NCI-H774 (cell line): ENCODE results near the gene PIK3C2G.
A peak's percentile ranks its signal among the peaks of the same experiment; 100 is the strongest.

Experiments
- DNase-seq: peaks from one replicate; lab custom pipeline; 2025; lab: John Stamatoyannopoulos, UW

PIK3C2G gene

DNA sequence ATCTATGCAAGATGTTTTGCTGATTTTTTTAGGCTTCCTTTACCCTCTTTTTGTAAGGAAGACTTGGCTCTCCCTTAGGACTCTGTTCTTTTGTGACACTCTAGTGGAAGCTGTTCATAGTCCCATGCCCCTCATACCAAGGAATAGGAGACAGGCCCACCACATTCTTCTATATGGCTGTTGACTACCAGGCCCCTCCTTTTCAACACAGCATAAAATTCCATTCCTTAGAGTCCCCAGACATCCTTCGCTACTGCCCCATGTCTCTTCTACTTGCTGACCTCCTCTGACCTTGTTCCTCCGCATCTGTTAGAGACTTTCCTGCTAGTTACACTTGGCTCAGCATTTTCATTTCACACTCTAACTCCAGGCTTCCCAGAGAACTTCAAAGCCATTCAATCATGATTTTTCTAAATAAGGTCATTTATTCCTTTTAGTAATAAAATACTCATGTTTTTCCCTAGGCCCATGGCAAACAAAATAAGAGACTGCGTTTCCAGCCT lies 9.7 kb downstream of the PIK3C2G start:
- no peak for DNase-seq

DNA sequence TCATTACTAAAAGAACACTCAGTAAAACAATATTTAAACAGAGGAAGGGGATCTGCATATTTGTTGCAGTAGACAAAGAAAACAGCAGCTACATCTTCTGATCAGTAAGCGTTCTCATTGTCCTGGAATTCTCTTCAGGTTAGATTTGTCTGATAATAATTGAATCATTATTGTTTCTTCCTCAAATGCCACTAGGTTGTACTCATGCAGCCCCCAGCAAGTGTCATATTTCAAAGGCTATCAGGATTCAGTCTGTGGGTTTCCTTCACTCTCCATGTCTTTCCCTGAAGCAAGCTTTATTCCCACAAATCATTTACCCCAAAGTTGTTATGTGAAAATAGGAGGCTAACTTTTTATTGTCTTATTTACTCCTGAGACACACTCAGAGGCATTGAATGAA lies 14.7 kb downstream of the PIK3C2G start:
- no peak for DNase-seq

DNA sequence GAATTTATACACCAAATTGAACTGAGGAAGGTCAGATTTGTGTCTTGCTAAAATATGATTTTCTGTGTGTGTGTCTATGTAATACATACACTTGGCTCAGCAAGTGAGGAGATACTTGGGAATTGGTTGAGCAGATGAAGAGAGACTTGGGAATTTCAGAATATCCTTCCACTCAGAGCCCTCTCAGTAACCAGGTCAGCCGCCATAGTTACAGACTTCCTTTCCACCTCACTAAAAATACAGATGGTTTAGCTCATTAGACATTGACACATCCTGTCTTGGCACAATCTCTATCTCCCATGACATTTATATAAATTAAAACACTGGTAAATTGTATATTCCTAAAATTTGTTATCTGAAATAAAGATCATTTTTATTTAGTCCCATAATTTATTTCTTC lies 15.9 kb downstream of the PIK3C2G start:
- DNase-seq: no peak

DNA sequence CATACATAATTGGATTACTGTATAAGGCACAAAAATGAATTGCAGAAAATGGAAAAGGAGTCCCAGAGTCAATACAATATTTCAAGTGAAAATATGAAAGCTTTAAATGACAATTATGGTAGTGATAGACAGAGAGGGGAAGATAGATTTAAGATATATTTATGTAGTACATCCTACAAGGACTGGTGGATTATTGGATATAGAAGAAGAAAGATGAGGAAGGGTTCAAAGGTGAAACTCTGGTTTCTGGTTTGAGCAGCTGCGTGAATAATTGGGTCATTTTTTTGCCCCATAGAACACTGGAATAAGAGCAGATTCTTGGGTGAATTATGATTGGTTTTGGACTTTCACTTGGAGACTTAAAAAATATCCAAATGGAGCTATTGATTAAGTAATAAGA lies 19.4 kb downstream of the PIK3C2G start:
- DNase-seq: no peak

DNA sequence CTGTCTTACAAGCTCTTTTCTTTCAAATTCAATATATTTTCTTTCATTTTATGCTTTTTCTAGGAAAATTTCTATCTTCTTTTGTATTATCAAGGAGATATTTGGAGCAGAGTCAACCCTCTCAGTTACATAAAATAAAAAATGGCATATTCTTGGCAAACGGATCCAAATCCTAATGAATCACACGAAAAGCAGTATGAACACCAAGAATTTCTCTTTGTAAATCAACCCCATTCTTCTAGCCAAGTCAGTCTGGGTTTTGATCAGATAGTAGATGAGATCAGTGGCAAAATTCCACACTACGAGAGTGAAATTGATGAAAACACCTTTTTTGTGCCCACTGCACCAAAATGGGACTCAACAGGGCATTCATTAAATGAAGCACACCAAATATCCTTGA lies 20.6 kb downstream of the PIK3C2G start:
- DNase-seq: no peak

DNA sequence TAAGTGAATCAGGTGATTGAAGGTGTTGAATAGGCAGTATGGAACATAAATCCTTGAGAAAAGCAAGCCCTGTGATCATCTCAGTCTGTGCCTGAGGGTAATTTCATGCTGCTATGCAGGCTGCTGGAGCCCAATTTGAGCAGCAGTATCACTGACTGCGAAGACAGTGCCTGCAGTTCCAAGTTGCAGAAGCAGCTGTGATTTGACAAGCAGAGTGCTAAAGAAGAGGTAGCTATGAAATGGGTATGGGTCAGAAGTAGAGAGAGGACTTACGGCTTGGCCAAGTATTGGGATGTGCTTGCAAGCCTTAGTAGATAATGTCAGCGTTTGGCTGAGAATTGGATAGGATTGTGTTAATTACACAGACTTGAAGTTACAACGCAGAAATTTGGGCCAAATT lies 22.5 kb downstream of the PIK3C2G start:
- DNase-seq: no peak

DNA sequence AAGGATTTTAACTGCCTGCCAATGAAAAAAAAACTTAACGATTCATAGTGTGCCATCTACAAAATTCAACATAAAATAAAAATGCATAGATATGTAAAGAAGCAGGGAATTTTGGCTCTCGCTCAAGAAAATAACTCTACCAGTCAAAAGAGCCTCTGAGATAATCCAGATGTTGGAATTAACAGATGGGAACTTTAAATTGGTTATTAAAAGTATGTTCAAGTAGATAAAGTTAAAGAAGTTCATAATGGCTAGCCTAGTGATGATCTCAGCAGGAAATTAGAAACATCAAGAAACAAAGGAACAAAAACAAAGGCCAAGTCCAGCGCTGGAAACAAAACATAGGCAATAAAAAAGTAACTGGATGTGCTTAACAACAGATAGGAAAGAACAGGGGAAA lies 23.1 kb downstream of the PIK3C2G start:
- no peak for DNase-seq

DNA sequence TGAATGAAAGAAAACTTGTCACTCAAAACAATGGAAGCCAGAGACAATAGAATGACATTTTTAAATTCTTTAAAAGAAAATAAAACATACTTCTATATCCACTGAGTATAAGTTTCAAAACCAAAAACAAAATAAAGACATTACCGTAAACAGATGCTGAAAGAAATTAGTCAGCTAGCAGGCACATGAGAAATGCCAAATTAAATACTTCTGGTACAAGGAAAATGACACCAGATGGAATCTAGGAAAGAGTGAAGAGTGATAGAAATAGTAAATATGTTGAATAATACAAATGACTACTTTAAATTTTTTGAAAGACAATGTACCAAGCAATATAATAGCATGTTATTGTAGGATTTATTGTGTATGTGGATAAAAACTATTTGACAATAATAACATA lies 23.8 kb downstream of the PIK3C2G start:
- no peak for DNase-seq

DNA sequence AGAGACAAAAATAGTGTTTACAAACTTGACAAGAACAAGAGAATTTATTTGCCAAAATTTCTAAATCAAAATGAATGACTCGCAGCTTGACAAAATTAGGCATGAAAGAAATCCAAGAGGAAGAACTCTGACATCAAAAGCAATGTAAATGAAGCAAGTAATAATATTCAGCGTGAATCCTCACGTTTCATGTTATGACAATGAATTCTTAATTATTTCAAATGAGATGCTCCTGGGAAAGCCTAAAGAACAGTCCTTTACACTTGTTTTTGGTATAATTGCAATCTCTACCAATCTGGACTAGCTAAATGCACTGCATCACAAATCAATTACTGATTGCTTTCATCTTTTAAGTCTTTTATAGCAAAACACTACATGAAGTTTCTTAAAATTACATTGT lies 29.1 kb downstream of the PIK3C2G start:
- DNase-seq: no peak

DNA sequence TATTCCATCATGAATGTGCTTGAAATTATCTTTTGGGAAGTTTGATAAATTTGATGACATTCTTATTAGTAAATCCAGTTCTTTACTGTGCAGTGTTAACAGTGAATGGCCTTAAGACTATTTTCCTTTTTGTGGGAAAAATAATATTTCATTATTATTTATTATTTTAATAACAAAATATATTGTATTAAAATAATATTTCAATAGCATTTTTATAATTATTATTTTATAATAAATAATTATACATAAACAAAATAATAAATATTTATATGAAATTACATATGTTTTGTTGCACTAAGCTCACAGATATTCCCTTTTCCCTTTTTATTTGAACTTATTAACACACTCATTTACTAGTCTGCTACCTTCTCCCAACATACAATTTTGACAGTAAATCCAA lies 33.6 kb downstream of the PIK3C2G start:
- DNase-seq: no peak

DNA sequence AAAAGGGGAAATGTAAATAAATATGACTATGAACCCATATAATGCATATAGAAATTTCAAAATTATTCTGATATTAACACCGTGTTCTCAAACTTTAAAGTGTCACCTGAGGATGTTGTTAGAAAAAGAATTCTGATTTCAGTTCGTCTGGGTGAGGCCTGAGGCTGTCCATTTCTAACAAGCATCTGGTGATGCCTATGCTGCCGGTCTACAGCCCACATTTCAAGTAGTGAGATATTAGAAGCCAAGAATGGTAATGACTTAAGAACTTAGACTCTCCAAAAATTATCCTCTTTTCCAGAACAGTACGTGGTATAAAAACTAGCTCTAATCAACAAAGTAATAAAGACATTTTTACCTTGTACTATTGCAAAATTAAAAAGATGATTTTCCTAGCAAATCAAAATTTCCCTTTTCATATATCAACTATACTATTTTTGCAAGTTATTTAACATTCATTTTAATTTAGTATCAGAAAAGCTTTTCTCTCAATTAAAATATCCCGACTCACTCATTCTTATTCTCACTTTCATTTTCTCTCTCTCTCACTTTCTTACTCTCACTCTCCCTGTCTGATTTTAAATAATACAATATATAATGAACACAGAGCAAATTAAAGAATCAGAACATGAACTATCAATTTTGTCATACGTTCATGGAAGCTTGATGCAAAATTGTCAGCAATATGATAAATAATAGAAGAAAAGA lies 35.0 kb downstream of the PIK3C2G start:
- DNase-seq: peak; percentile 15

DNA sequence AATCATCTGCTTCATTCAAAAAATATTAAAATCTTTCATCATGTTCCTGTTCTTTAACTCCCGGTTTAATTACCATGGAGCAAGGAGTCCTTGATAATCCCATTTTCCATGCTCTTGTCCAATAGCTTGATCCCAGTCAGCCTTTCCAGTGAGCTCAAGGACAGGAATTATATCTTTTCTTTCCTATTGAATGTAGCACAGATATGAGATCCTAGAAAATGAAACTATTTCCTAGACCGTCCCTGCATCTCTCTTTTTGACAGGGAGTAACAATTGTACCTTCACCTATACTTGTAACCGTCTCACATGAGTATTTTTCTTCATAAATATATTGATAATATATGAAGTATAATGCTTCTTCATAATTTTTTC lies 35.6 kb downstream of the PIK3C2G start:
- DNase-seq: no peak

DNA sequence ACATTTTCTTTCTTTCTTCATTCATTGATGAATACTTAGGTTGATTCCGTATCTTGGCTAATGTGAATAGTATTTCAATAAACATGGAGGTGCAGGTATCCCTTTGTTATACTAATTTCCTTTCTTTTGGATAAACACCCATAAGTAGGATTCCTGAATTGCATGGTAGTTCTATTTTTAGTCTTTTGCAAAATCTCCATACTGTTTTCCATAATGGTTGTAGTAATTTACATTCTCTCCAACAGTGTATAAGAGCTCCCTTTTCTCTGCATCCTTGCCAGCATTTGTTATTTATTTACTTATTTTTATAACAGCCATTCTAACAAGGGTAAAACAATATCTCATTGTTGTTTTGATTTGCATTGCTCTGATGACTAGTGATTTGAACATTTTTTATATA lies 36.6 kb downstream of the PIK3C2G start:
- DNase-seq: no peak

DNA sequence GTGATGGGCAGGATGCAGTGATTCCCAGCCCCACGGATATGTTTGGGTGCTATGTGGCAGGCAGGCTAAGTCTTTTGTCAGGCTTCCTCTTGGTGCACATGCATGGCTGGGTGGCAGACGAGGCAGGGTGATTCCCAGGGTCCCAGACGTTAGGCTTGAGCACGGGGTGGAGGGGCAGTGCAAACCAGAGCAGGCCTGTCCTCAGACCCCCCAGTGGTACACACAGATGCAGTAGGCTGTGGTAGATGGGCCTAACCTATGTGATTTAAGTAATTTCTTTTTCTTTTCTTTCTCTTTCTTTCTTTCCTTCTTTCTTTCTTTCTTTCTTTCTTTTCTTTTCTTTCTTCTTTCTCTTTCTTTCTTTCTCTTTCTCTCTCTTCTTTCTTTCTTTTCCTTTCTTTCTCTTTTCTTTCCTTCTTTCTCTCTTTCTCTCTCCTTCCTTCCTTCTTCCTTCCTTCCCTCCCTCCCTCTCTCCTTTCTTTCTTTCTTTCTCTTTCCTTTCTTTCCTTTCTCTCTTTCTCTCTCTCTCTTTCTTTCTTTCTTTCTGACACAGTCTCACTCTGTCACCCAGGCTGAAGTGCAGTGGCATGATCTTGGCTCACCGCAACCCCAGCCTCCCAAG lies 41.6 kb downstream of the PIK3C2G start:
- no peak for DNase-seq

DNA sequence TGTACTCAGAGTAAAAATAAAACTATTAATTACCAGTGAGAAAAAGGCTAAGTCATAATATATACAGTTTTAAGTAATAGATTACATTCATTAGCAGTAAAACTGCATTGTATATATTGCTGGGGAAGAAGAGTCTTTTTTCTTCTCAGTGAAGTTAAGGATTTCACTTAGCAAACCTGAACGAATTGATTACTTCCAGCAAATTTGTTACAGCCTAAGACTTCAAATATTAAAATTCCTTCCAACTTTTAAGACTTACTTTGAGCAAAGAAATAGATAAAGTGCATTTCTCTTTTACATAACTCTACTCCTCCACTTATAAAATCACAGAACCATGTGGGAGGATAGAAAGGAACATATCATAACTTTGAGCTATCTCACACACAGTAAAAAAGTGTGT lies 43.3 kb downstream of the PIK3C2G start:
- DNase-seq: no peak

DNA sequence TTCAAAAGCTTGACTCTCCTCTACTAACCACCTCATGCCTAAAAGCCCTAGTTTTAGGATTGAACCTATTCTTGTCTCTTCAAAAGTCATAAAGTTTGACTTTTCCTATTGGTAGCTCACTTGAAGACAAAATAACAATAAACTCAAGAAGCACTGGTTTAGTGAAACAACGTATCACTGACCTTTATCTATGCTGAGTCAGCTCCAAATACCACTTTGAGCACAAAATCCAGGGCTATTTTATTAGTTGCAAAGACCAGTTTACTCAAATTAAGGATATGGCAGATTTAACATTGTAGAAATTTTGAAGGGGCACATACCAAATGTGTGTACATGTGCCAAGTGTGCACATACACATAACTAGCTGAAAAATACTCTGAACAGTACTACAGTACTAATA lies 45.0 kb downstream of the PIK3C2G start:
- DNase-seq: no peak

DNA sequence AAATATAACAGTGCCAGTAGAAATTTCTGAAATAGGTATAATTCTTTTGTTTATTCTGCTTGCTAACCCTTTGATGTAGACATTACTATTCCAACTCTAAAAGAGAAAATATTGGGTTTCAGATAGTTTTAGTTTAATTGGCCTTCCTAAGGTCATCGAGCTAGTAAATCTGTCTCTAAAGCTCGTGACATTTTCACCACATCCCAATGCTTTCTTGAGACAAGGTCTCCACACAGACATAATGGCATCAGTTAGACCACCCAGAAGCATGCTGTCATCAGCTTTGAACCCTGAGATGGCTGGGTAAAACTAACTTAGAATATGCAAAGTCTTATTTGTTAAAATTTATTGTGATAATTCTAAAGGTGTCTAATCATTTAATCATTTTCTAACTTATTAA lies 52.0 kb downstream of the PIK3C2G start:
- no peak for DNase-seq

DNA sequence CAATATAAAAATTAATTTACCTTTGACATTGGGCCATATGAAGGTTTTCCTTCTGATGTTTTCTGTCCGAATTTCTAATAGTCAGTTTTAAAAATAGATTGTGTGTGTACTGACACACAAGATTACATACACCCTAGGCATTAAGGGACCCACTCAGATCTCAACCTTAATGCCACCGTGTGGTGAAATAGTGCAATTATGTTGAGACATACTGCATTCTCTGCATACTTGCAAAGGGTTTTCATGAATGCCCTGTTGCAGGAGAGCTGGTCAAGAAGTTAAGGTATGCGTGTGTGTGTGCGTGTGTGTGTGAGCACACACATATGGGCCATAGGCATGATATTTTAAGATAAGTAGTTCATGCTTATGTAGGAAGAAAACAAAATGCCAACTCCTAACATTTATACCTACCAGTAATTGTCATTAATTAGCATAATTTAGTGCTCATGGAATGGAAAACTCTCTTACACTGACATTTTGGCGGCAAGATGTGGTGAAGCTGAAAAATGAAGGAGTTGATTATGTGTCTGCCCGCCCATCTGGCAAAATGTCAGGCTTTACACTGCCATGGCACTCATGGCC lies 58.8 kb downstream of the PIK3C2G start:
- DNase-seq: no peak

DNA sequence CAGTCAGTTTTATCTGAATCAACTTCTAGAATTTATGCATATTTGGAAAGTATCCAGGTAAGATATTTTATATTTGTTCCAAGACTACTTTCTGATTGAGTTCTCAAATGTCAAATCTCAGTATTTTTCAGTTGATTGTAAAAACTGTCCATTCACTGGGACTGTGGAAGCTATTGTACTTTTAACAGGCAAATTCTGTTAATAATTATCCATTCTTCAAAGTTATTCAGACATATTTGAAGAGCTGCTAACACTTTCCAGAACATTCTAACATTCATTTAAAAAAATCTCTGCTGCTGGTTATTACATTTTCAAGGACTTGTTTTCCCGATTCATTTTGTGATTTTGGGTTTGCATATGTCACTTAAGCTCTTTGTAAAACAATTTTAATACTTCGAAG lies 59.7 kb downstream of the PIK3C2G start:
- DNase-seq: no peak

DNA sequence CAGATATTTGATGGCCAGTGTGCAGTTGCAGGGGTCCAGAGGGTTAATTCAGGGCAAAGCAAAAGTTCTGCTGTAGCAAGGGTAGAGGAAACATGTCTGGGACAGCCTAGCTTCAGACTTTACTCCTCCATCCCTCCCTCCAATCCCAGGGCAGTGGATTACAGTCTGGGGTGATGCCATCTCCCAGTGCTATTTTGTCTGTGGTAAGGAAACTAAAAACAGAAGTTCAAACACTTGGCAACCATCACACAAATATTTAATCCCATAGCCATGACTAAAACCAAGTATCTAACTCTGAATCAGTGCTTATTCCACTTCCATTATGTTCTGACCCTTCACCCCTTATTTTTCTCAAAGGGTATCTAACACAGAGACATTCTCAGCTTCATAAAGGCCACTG lies 61.8 kb downstream of the PIK3C2G start:
- no peak for DNase-seq

DNA sequence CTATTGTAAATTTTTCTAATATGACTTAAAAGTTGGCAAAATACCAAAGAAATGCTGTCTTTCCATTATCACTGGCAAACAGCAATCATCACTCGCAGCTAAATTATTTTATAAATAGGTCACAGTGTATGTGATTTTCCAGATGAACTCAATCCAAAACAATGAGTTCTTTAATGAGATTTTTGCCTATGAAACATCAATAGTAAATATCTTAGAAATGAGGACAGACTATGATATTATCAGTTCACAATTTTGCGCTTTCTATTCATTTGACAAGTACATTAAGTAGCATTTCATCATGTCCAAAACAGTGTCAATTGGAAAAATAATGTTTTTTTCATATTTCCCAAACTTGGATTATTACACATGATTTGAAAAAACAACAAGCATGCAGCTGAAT lies 65.7 kb downstream of the PIK3C2G start:
- no peak for DNase-seq

DNA sequence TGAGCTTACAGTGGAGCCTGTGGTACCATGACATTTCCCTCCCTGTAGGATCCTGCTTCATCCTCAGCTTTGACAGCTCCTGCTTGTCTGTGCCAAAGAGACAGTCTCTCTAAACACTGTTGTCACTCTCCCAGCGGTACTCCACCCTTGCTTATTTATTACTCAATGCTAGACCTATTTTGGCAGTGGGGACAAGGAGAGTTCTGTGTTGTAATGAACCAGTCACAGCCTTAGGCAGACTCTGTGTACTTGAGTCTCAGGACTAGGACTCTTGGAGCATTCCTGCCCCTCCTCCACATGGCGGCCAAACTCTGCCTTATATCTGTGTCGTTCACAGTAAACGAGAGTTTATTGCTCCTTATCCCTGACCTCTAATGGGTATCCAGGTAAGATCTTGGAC lies 70.9 kb downstream of the PIK3C2G start:
- no peak for DNase-seq

DNA sequence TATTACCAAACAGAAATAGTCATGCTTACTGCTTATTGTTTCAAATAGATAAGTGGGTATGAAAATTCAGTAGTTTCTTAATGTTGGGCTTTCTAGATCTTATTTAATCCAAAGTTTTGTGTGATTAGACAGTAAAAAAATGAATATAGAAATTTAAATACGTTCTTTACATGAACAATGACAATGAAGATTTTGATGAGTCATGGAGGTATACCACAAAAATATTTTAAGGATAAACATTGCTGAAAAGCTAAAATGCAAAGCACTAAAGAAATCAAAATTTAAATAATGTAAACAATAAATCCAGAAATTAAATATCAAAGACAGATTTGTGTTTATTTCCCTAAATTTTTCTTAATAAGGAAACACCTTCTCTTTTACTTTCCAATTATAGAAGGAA lies 78.3 kb downstream of the PIK3C2G start:
- DNase-seq: no peak

DNA sequence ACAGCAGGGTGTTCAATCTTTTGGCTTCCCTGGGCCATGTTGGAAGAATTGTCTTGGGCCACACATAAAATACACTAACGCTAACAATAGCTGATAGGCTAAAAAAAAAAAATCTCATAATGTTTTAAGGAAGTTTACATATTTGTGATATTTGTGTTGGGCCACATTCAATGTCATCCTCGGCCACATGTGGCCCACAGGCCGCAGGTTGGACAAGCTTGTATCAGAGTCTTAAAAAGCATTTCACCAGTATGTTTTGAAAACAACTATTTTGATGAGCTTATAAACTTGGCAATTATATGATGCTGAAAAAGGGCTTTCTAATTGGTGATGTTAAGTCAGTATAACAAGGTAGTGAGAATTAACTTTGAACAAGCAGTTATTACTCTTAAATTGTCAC lies 78.9 kb downstream of the PIK3C2G start:
- no peak for DNase-seq
